Measurements from ENCODE around the gene MRPL20. TPM values are rescaled to one million over a fixed set of nuclear protein-coding genes. Genes with fewer than 3 reads are reported as not detected.

MRPL20 gene
- total RNA-seq, 1 donor from 2014 or later: 95.0 TPM

- H3K27me3 Mint-ChIP-seq (ENCODE audit: unreplicated experiment): peaks cover 2% of the 10 kb centered on the region
- H3K4me1 Mint-ChIP-seq (ENCODE audit: unreplicated experiment): peaks cover 13% of the 10 kb centered on the region
- no peaks in the 10 kb centered on the region for H3K9me3 Mint-ChIP-seq (ENCODE audit: unreplicated experiment)
- H3K27ac Mint-ChIP-seq (ENCODE audit: unreplicated experiment): peak within 1 kb of the TSS; percentile 52
- no peak for TF ChIP-seq CTCF (IDR thresholded peaks at IDR 0.05; ENCODE audit: unreplicated experiment)
- peak within 1 kb of the TSS; percentile 88 for H3K4me3 Mint-ChIP-seq (ENCODE audit: unreplicated experiment)
- no peaks in the 10 kb centered on the region for H3K36me3 Mint-ChIP-seq (ENCODE audit: low read depth, unreplicated experiment)
- DNase-seq (ENCODE audit: low spot score): peak; percentile 75
These were observed 28.2 kb upstream of the MRPL20 start, which contains the start of gene VWA1 for GRCh38 chr1:1435106-1435903. Gene VWA1 (plus strand): TSS chr1:1435690. CDS start chr1:1435749, 59 bp downstream.

- DNase-seq (ENCODE audit: low spot score): no peak
- H3K27ac Mint-ChIP-seq (ENCODE audit: unreplicated experiment): peak overlapping the region; percentile 52
- no peaks in the 10 kb centered on the region for H3K9me3 Mint-ChIP-seq (ENCODE audit: unreplicated experiment)
- H3K36me3 Mint-ChIP-seq (ENCODE audit: low read depth, unreplicated experiment): no peaks in the 10 kb centered on the region
- no peak for TF ChIP-seq CTCF (IDR thresholded peaks at IDR 0.05; ENCODE audit: unreplicated experiment)
- peaks cover 6% of the 10 kb centered on the region for H3K27me3 Mint-ChIP-seq (ENCODE audit: unreplicated experiment)
- H3K4me3 Mint-ChIP-seq (ENCODE audit: unreplicated experiment): peak overlapping the region; percentile 82
- H3K4me1 Mint-ChIP-seq (ENCODE audit: unreplicated experiment): peaks cover 18% of the 10 kb centered on the region
These were observed 27.7 kb upstream of the MRPL20 start for GRCh38 chr1:1434824-1435105.

DNA sequence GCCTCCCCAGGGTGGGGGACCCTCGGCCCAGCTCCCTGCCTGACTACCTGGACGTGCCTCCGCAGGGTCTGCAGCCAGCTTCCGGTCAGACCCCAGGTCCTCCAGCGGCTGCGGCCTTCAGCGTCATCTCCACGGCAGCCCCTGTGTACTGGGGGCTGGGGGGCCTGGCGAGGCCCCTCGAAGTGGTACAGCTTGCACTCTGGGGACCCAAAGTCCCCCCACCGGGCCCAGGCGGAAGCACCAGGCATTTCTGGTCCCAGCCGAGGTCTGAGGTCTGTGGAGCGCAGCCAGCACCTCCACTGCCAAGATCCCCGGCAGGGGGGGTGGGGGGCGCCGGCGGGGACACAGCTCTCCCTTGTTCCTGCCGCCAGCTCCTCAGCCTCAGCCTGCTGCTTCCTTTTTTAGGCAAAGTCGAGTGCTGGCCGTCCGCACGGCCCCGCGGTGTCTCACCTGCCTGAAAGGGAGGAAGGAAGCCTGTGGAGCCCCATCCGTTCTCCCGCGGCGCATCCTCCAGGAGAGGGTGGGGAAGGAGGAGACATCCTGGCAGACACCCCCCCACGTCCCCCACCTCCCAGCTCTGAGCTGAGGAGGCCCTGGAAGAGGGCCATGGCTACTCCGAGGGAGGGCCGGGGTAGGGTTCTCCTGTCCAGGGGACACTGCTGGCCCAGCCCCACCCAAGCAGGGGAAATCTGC, 27.2 kb upstream of the MRPL20 start:
- H3K27me3 Mint-ChIP-seq (ENCODE audit: unreplicated experiment): peaks cover 8% of the 10 kb centered on the region
- H3K36me3 Mint-ChIP-seq (ENCODE audit: low read depth, unreplicated experiment): no peaks in the 10 kb centered on the region
- H3K4me1 Mint-ChIP-seq (ENCODE audit: unreplicated experiment): peaks cover 22% of the 10 kb centered on the region
- peak; percentile 56 for DNase-seq (ENCODE audit: low spot score)
- no peak overlapping the region for H3K4me3 Mint-ChIP-seq (ENCODE audit: unreplicated experiment)
- no peak for TF ChIP-seq CTCF (IDR thresholded peaks at IDR 0.05; ENCODE audit: unreplicated experiment)
- H3K9me3 Mint-ChIP-seq (ENCODE audit: unreplicated experiment): no peaks in the 10 kb centered on the region
- H3K27ac Mint-ChIP-seq (ENCODE audit: unreplicated experiment): no peak overlapping the region

- Mint-ChIP-seq H3K36me3 (ENCODE audit: low read depth, unreplicated experiment) (no peaks in the 10 kb centered on the region), H3K4me3 (ENCODE audit: unreplicated experiment) (no peak overlapping the region), H3K27me3 (ENCODE audit: unreplicated experiment) (peaks cover 8% of the 10 kb centered on the region), H3K4me1 (ENCODE audit: unreplicated experiment) (peaks cover 22% of the 10 kb centered on the region), H3K9me3 (ENCODE audit: unreplicated experiment) (no peaks in the 10 kb centered on the region), H3K27ac (ENCODE audit: unreplicated experiment) (peak overlapping the region; percentile 74)
- TF ChIP-seq CTCF (IDR thresholded peaks at IDR 0.05; ENCODE audit: unreplicated experiment): no peak
- DNase-seq (ENCODE audit: low spot score): no peak
These were observed 26.7 kb upstream of the MRPL20 start for GRCh38 chr1:1433804-1434130.
